Mesodermal cell (in vitro differentiated cells): ENCODE results near the gene ZNF536.
"Not testable (repeated sequence)": the region's sequence is repeated elsewhere in the genome, so short reads cannot be mapped to it uniquely, and the experiment has no call there.

Source experiments
- H3K27ac ChIP-seq: 2 replicates; pipeline ENCODE4 v1.7.0; 2013; ENCODE audit warnings: mild to moderate bottlenecking, low read depth, low read length, moderate library complexity; ENCODE audit not compliant: severe bottlenecking
- H3K36me3 ChIP-seq: 2 replicates; pipeline ENCODE4 v1.7.1; 2013; ENCODE audit warnings: mild to moderate bottlenecking, low read length, moderate library complexity; ENCODE audit not compliant: control insufficient read depth, insufficient read depth
- H3K4me1 ChIP-seq: one replicate; pipeline ENCODE4 v1.7.1; 2013; ENCODE audit warnings: mild to moderate bottlenecking, low read length; ENCODE audit not compliant: insufficient read depth, control insufficient read depth, poor library complexity, severe bottlenecking
- H3K4me3 ChIP-seq: 2 replicates; pipeline ENCODE4 v1.7.0; 2013; ENCODE audit warnings: low read length, control low read depth, mild to moderate bottlenecking; ENCODE audit not compliant: insufficient read depth, poor library complexity, severe bottlenecking; ENCODE audit errors: extremely low read depth
- H3K9me3 ChIP-seq: 2 replicates; pipeline ENCODE4 v1.7.1; 2013; ENCODE audit warnings: mild to moderate bottlenecking, low read length, moderate library complexity; ENCODE audit not compliant: control insufficient read depth
- WGBS, 2 experiments: methylation state at CpG; one replicate each; pipeline ENCODE4 v1.1.5; 2013; ENCODE audit warnings: missing lambda C conversion rate in 2 of 2; ENCODE audit not compliant: insufficient coverage in 2 of 2; 5-methylcytosine and 5-hydroxymethylcytosine counted together

ZNF536 gene

GRCh38 chr19:30391052-30391451, 18.9 kb downstream of the ZNF536 start:
- no peaks in the 10 kb centered on the region for H3K9me3 ChIP-seq
- 91 to 92% methylated on average over 3 to 5 of the region's 5 CpGs for WGBS, 2 experiments
- no peak overlapping the region for H3K27ac ChIP-seq
- H3K4me3 ChIP-seq = no peak overlapping the region
- no peaks in the 10 kb centered on the region for H3K36me3 ChIP-seq
- peaks cover 20% of the 10 kb centered on the region for H3K4me1 ChIP-seq

- WGBS, 2 experiments = 44 to 48% methylated on average over 11 to 12 of the region's 19 CpGs
- Histone ChIP-seq H3K4me1 (peaks cover 20% of the 10 kb centered on the region), H3K27ac (no peak overlapping the region), H3K4me3 (no peak overlapping the region), H3K9me3 (no peaks in the 10 kb centered on the region), H3K36me3 (no peaks in the 10 kb centered on the region)
These were observed 19.7 kb downstream of the ZNF536 start for GRCh38 chr19:30391554-30392551.

- H3K4me1 ChIP-seq = peaks cover 20% of the 10 kb centered on the region
- no CpG with 5 or more reads among the region's 5 CpGs for WGBS, 2 experiments
- H3K4me3 ChIP-seq = no peak overlapping the region
- no peak overlapping the region for H3K27ac ChIP-seq
- H3K9me3 ChIP-seq = no peaks in the 10 kb centered on the region
- H3K36me3 ChIP-seq = no peaks in the 10 kb centered on the region
These were observed 20.9 kb downstream of the ZNF536 start for GRCh38 chr19:30393046-30393445.

- H3K4me1 ChIP-seq = peaks cover 20% of the 10 kb centered on the region
- H3K9me3 ChIP-seq = no peaks in the 10 kb centered on the region
- H3K27ac ChIP-seq = no peak overlapping the region
- H3K36me3 ChIP-seq = no peaks in the 10 kb centered on the region
- H3K4me3 ChIP-seq = no peak overlapping the region
- 83 to 88% methylated on average over 4 to 6 of the region's 6 CpGs for WGBS, 2 experiments
These were observed 21.7 kb downstream of the ZNF536 start for GRCh38 chr19:30393729-30394480.

- Histone ChIP-seq H3K9me3 (no peaks in the 10 kb centered on the region), H3K4me1 (peaks cover 20% of the 10 kb centered on the region), H3K4me3 (no peak overlapping the region), H3K36me3 (no peaks in the 10 kb centered on the region), H3K27ac (no peak overlapping the region)
- 85 to 95% methylated on average over 4 to 5 of the region's 6 CpGs for whole genome bisulfite sequencing, 2 experiments
These were observed 22.4 kb downstream of the ZNF536 start for GRCh38 chr19:30394481-30395151.

- WGBS, 2 experiments = 80% methylated on average over 2 of the region's 2 CpGs; no CpG with 5 or more reads in 1 of the 2 experiments
- H3K4me1 ChIP-seq = peaks cover 20% of the 10 kb centered on the region
- no peak overlapping the region for H3K27ac ChIP-seq
These were observed 23.1 kb downstream of the ZNF536 start for GRCh38 chr19:30395283-30395682.

GRCh38 chr19:30398539-30398938, 26.4 kb downstream of the ZNF536 start:
- H3K4me3 ChIP-seq, H3K36me3 ChIP-seq, H3K4me1 ChIP-seq, H3K9me3 ChIP-seq, H3K27ac ChIP-seq: not testable (repeated sequence)
- WGBS, 2 experiments = no CpG with 5 or more reads among the region's 3 CpGs

More at GRCh38 chr19:30395283-30395682, 23.1 kb downstream of the ZNF536 start:
- Histone ChIP-seq H3K9me3 (no peaks in the 10 kb centered on the region), H3K36me3 (no peaks in the 10 kb centered on the region), H3K4me3 (no peak overlapping the region)

GRCh38 chr19:30401956-30402355, 29.8 kb downstream of the ZNF536 start:
- no peak overlapping the region for H3K4me3 ChIP-seq
- no peaks in the 10 kb centered on the region for H3K36me3 ChIP-seq
- H3K4me1 ChIP-seq = peaks cover 8% of the 10 kb centered on the region
- no peak overlapping the region for H3K27ac ChIP-seq
- 89 to 90% methylated on average over 2 of the region's 4 CpGs for WGBS, 2 experiments
- H3K9me3 ChIP-seq = no peaks in the 10 kb centered on the region

GRCh38 chr19:30402436-30403202, 30.4 kb downstream of the ZNF536 start:
- no peak overlapping the region for H3K27ac ChIP-seq
- no peaks in the 10 kb centered on the region for H3K36me3 ChIP-seq
- peaks cover 8% of the 10 kb centered on the region for H3K4me1 ChIP-seq
- H3K4me3 ChIP-seq = no peak overlapping the region
- 49 to 72% methylated on average over 6 to 12 of the region's 15 CpGs for WGBS, 2 experiments
- no peaks in the 10 kb centered on the region for H3K9me3 ChIP-seq
